ENCODE data around the gene XYLT2. TPM values are rescaled to one million over a fixed set of nuclear protein-coding genes. Genes with fewer than 3 reads are reported as not detected.

The XYLT2 gene
- total and polyA plus RNA-seq, 2 of the 13 experiments (the other 11 are each of a cell fraction or from before 2014, with no cell fraction given): 17.0 to 22.1 TPM

DNA sequence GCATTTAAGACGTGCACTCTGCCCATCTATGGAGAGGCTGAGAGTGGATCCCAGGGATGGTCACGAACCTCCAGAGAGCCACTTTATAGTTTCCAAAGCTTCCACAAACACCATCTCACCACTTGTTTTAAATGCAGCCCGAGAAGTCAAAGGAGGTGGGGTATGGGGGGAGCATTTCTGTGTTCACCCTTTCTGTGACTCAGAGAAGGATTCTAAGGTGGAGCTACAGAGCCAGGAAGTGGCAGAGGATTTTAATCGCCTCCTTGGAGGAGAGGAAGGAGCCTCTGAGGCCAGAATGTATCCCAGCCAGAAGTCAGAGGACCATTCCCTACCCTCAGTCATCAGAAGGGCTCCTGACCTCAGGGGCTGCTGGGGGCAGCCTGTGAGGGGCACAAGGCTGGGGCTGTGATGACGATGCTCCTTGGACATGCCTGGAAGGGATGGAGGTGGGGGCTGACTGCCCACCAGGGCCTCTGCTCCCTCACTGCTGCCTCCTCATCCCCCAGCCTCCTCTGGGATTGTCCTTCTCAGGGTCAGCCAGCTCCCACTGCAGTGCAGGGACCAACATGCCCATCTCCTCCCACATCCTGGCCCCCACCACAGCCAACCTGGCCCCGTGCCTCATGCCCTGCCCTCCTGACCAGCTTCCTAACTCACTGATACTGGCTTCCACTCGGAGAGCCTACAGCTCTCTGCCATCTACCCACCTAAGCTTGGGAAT lies 2.8 kb downstream of the XYLT2 start:
- TF ChIP-seq, protein P1, sequence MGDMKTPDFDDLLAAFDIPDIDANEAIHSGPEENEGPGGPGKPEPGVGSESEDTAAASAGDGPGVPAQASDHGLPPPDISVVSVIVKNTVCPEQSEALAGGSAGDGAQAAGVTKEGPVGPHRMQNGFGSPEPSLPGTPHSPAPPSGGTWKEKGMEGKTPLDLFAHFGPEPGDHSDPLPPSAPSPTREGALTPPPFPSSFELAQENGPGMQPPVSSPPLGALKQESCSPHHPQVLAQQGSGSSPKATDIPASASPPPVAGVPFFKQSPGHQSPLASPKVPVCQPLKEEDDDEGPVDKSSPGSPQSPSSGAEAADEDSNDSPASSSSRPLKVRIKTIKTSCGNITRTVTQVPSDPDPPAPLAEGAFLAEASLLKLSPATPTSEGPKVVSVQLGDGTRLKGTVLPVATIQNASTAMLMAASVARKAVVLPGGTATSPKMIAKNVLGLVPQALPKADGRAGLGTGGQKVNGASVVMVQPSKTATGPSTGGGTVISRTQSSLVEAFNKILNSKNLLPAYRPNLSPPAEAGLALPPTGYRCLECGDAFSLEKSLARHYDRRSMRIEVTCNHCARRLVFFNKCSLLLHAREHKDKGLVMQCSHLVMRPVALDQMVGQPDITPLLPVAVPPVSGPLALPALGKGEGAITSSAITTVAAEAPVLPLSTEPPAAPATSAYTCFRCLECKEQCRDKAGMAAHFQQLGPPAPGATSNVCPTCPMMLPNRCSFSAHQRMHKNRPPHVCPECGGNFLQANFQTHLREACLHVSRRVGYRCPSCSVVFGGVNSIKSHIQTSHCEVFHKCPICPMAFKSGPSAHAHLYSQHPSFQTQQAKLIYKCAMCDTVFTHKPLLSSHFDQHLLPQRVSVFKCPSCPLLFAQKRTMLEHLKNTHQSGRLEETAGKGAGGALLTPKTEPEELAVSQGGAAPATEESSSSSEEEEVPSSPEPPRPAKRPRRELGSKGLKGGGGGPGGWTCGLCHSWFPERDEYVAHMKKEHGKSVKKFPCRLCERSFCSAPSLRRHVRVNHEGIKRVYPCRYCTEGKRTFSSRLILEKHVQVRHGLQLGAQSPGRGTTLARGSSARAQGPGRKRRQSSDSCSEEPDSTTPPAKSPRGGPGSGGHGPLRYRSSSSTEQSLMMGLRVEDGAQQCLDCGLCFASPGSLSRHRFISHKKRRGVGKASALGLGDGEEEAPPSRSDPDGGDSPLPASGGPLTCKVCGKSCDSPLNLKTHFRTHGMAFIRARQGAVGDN (CRISPR knock-in tag; IDR thresholded peaks at IDR 0.05): peak; percentile 31; the same call in 1 of the 2 replicates
- TF ChIP-seq RBFOX2 (IDR thresholded peaks at IDR 0.05; ENCODE audit: low read depth, low read length) (0 out of 2 replicates have a peak, but pooled peaks have one; percentile 21), AGO2 (optimal IDR thresholded peaks at IDR 0.05; ENCODE audit: low read depth, low read length) (peak; percentile 80), AGO1 (IDR thresholded peaks at IDR 0.05; ENCODE audit: low read depth, low read length, poor library complexity, severe bottlenecking) (peak; percentile 57), ZSCAN29 (CRISPR knock-in tag; conservative IDR thresholded peaks at IDR 0.05) (no peak), ZNF124 (CRISPR knock-in tag; IDR thresholded peaks at IDR 0.05) (no peak)
- H2AFZ ChIP-seq (ENCODE audit: low read length): no peak overlapping the region
- H3K4me2 ChIP-seq (ENCODE audit: low read depth, low read length): no peak overlapping the region
- no peaks in the 10 kb centered on the region for H4K20me1 ChIP-seq (ENCODE audit: insufficient read depth, low read length)
- H3K79me2 ChIP-seq (ENCODE audit: insufficient read depth, low read length): peaks cover 12% of the 10 kb centered on the region
- WGBS (ENCODE audit: low lambda C conversion rate): 96% methylated on average over 6 of the region's 7 CpGs
- FAIRE-seq (no peak), ATAC-seq (no peak), DNase-seq (ENCODE audit: low spot score) (no peak)
- intact Hi-C loops (cut with micrococcal nuclease; ENCODE audit: unreplicated experiment): no loop called here
- ChIA-PET POLR2A (no interaction called here), CTCF (ENCODE audit: low intra/inter-chr PET ratio, low total read pairs) (no interaction called here)
- in situ Hi-C loops (cut with HindIII; ENCODE audit: extremely low pct_ligation_motif_present, low pct_unique_long_range_greater_than_20kb): no loop called here
- H3K9me3 ChIP-seq (ENCODE audit: low read length): no peaks in the 10 kb centered on the region
- H3K4me3 ChIP-seq (replicated peaks in 1 of 3; ENCODE audit: insufficient read depth in 1 of 3, low read depth in 2 of 3, low read length in 3 of 3): no peak overlapping the region
- H3K36me3 ChIP-seq (replicated peaks in 1 of 2; ENCODE audit: control insufficient read depth in 1 of 2, insufficient read depth in 2 of 2, low read length in 2 of 2): peaks cover 1 to 3% of the 10 kb centered on the region in 2 experiments; a peak in 3 of 5 replicates
- peaks cover 2 to 13% of the 10 kb centered on the region in 2 experiments; a peak in 4 of 5 replicates for H3K27me3 ChIP-seq (ENCODE audit: control insufficient read depth in 1 of 2, insufficient read depth in 2 of 2, low read length in 2 of 2)
- H3K27ac ChIP-seq (ENCODE audit: extremely low read length, insufficient read depth, low read length): no peak overlapping the region
- BruUV-seq (replicated peaks): no TSS peak
- H3K4me1 ChIP-seq (ENCODE audit: insufficient read depth, low read length): peaks cover 28% of the 10 kb centered on the region
- H3K9ac ChIP-seq (ENCODE audit: insufficient read depth, low read depth, low read length): no peak overlapping the region

Data from HepG2 (cell line).